Stimulated activated CD8-positive, alpha-beta memory T cell treated with anti-CD3 and anti-CD28 coated beads, Interleukin-12 subunit alpha, Interleukin-12 subunit beta, amount 100 ng/mL, for 4 hours (primary cell): ENCODE measurements around the gene MYL12A.
A peak's percentile ranks its signal among the peaks of the same experiment; 100 is the strongest.
"Not testable (repeated sequence)": the region's sequence is repeated elsewhere in the genome, so short reads cannot be mapped to it uniquely, and the experiment has no call there.

Experiments
- DNase-seq: peaks from one replicate; pipeline ENCODE4 v3.0.0-alpha.2; 2020; ENCODE audit warnings: low read depth

Gene MYL12A

DNA sequence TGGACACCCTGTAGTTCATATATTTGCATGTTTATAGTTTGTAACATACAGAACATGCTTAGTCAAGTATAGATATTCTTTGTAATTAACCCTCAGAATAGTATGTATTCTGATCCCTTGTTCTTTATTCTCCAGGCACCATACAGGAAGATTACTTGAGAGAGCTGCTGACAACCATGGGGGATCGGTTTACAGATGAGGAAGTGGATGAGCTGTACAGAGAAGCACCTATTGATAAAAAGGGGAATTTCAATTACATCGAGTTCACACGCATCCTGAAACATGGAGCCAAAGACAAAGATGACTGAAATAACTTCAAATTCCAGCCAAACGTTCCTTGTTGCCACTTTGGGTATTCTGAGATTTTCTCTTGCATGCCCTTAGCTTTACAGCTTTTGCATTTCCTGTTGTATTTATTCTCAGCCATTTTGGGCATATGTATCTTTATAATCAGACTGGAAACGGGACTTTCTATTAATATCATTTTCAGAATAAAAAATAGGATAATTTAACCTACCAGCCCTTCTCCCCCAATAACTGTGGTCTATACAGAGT lies 8.1 kb downstream of the MYL12A start:
- DNase-seq, result no peak

DNA sequence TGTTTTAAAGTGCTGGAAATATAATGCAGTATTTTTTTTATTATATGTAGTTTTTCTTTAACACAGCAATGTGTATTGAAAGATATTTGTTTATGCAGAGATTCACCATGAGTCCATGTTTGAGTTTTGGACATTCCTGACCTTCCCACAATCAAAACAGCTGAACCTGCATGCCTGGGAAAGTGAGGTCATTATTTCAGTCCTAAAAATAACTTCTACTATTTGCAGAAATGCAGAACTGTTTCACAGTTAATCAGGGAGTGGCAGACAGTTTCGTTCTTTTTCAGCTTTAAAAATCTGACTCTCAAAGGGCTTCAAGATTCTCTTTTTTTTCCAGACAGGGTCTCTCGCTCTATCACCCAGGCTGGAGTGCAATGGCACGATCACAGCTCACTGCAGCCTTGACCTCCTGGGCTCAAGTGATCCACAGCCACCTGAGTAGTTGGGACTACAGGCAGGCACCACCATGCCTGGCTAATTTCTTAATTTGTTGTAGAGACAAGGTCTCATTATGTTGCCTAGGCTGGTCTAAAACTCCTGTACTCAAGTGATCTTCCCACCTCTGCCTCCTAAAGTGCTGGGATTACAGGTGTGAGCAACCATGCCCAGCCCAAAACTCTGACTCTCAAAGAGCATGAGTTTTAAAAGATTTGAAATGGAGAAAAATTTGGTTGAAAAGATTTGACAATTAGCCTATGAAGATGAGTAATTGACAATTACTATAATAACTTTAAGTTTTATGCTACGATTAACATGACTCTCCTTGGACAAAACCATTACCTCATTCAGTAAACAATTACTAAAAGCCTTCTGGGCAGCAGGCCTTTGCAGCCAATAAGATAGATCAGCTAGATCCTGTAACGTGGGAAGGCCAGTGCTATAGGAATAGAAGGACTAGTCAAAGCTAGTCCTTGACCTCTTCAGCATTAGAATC lies 9.4 kb downstream of the MYL12A start:
- DNase-seq, result no peak

DNA sequence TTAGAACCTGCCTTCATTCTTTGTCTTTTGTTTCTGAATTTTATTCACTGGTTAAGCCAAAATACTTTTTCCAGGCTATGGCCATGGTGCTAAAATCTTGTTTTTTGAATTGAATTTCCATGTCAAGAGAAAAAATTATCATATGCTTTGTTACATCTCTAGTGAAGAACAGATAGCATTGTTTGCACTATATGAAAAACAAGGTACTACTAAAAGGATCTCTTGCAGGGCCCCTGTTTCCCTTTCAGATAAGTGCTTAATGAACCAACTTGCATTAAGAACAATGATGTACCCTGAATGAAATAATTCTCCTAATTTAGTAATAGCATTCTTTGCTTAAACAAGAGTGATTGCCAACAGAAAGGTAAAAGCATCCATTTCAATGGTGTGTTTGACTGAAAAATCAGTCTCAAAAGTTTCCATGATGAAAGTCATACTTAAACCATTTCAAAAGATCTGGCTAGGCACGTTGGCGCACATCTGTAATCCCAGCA lies 10.1 kb downstream of the MYL12A start:
- DNase-seq, result no peak

DNA sequence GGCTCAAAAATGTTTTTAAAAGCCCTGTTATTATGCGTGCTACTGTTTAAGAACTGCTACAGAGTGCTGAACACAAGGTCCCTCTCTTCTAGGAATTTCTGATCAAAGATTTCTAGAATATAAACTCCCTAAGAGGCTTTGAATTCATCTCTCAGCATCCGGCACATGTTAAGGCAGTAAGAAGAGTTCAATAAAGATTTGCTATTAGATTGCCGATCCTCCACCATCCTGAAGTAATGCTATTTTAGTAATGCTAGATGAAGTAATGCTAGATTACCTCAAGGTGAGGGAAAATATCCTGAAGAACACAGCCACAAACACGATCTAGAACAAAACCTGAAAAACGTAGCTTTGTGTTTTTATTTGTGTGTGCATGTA lies 13.4 kb downstream of the MYL12A start:
- DNase-seq, result no peak

DNA sequence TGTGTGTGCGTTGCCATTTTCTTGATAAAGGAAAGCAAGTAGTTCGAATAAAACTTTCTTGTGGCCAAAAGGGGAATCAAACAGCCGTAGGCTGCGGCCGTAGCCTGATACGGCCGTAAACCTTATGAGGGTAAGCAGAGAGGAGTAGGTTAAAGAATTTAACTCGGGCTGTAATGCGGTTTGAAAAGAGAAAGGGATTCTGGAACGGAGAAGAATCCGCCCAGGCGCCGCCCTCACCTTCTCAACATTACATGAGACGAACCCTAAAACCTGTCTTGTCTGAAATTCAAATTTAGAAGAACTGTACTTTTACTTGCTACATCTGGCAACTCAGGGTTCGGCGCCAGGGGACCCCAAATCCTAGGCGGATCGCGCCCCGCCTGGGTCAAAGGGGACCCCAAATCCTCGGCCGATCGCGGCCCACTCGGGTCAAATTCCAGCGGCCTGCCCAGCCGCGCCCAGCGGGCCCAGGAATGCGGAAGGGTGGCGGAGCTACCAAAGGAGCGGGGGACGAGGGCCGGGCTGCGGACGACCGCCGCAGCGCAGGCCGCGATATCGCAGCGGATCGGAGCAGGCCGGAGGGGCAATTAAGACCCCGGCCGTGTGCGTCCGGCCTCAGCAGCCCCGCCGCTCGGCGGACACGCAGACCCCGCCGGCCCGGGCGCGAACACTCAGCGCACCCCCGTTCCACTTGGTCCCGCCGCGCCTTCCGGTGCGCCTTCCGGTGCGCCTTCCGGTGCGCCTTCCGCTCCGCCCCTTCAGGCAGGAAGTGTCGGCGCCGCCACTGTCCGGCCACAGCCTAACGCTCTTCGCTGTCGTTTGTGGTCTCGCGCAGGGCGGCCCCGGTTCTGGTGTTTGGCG lies 14.0 kb downstream of the MYL12A start, which contains the start of gene MYL12B:
Gene MYL12B, plus strand, starts transcription at position 761 of the 861 bp plus-strand sequence. CDS start 10,766 bp downstream, outside the sequence.
- DNase-seq, result peak; percentile 68

DNA sequence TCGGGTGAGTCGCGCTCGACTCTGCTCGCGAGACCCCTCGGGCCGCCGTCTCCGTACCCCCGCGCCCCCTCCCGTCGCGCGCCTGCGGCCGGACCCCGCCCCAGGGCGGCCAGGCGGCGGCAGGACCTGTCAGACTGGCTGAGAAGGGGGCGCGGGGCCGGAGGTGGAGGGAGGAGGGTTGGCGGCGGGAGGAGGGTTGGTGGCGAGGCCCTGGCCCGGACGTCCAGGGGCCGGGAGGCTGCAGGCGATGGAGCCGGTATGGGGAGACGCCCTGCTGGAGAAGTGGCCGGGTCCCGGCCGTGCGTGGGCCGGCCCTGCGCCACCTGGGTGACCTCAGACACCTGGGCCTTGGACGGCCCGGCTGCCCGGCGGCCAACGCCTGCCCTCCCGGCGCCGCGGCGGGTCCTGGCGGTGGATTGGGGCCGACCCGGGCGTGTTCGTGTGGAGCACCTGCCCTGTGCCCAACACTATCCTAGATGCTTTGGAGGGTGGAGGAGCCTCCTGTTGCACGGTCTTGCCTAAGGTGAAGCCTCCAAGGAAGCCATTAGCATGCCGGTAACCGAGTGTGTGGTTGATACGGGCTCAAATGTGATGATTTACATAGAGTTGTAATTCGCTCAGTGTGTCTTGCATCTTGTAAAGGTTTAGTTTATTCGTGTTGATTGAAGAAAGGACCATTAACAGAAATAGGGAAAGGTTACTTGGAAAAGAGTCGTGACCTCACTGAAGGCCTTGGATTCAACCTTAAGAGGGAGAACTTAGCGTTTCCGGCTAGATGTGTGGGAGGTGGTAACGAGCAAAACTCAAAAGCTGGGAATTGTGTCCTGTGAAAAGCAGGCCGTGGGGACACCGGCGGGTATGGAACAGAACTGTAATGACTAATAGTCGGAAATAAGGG lies 14.9 kb downstream of the MYL12A start:
- no peak for DNase-seq

DNA sequence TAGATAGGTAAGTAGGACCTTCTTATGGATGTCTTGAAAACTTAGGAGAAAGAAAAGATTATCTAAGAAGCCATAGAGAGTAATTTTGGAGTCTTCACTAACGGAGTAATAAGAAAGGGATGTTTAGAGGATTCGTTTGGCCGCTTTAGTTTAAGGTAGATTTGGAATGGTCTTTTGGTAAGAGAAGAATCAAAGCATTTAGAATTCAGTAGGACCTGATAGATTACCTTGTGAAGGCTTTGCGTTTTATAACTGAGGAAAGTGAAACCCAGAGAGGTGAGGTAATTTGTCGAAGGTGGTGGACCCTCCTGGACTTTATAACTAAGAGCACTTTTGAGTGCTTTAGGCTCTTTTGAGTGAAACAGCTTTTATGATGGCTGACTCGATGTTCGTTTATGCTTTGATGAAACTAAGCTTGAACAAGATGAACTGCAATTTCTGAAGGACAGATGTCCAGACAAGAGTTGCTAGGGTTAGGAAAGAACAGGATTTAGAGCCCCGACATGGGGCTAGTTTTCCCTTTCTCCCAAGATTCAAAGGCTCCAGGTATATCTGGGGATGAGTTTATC lies 15.6 kb downstream of the MYL12A start:
- DNase-seq, result no peak

DNA sequence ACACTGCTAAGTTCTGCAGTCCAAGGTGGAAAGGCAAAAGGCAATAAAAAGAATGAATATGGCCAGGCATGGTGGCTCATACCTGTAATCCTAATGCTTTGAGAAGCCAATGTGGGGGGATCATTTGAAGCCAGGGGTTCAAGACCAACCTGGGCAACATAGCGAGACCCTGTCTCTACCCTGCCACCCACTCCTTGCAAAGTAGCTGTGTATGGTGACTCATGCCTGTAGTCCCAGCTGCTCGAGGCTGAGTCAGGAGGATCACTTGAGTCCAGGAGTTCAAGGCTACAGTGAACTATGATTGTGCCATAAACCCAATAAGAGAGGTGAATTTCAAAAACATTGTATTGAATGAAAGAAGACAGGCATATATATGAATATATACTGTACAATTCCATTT lies 16.8 kb downstream of the MYL12A start:
- no peak for DNase-seq

DNA sequence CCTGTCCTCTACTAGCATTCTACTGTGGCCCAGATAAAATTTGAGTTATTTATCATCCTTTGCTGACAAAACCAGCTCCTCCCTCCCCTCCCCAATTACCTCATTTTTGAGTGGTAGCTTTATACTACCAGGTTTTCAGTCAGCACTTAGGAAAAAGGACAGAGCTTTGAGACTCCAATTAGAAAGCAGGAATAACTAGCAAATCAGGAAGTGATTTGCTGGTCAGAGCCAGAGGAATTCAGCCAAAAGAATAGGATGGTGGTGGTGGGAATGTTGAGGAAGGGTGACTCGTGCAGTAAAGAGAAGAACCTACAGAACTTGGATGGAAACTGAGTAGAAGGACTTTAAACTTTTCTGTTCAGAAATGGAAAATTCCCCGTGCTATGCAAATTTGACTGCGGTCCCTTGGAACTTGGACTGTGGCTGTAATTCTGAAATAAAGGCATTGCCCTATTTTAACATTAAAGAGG lies 18.0 kb downstream of the MYL12A start:
- no peak for DNase-seq

DNA sequence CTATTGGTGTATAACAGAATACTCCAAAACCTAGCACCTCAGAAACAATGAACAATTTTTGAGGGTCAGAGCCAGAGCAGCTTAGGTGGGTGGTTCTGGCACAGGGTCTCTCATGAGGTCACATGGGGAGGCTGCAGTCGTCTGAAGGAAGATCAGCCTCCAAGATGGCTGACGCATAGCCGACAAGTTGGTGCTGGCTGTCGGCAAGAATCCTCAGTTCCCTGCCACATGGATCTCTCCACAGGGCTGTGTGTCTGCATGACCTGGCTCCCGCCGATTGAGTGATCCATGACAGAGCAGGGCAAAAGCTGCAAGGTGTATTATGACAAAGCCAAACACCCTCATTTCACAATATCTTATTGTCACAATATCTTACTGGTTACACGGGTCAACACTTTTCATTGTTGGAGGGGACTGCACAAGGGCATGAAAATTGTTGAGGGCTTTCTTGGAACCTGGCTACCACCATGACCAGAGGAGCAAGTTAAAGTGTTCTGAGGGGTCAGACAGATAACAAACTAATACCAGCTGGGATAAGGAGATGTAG lies 18.5 kb downstream of the MYL12A start:
- DNase-seq, result no peak

DNA sequence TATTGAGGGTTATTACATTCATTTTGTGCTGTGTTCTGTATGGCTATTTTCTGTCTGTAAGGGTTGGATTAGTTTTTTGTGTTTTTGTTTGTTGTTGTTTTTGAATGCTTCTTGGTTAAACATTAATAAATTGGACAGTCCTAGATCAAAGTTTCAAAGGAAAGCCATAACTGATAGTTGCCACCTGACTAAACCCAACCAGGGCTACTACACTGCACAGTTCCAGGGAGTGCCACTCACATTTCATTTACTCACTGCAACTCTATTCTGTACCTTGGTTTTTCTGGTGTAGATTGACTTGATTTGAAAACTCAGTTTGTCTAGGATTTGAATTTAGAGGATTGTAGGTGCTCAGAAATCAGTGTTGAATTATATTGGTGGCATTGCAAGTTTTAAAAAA lies 20.7 kb downstream of the MYL12A start:
- DNase-seq, result no peak

DNA sequence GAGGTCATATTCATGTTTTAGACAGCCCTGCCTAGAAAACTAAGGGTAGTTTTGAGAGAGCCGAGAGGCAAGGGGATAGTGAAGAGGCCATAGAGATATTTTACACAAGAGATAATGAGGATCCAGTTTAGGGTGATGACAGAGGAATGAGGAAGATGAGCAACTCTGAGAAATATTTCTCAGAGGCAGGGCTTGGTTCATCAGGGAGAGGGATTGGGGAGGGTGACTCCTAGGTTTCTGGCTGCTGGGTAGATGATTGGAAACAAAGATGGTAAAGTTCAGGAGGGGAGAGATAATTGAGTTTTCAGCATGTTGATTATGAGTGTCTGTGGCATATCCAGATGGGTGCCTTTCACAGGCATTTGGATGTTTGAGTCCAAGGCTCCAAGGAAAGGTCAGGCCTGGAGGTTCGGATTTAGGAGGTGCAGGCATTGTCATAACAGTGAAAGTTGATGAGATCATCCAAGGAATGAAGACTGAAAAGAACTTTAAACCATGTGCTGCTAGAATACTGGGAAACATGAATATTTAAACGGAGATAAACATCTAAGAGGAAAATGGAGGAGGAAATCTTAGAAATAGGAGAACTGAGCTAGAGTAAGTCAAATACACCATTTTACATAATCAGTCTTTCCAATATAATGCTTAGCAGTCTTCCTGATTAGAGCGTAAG lies 21.8 kb downstream of the MYL12A start:
- DNase-seq, result no peak

DNA sequence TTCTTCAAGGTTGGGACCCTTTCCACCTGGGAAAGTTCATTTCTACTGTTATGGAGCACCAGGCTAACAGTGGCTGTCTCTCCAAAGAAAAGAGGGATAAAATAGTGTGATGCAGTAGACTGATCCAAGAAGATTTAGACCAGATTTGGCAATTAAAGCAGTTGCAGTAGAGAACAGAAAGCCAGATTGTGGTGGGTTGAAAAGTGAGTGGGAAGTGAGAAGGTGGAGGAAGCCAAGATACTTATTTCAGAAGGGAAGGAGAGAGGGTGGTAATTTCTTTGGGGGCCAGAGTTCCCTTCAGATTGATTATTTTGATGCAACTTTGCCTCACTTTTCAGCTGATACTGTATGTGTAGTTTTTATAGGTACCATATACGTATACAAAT lies 22.3 kb downstream of the MYL12A start:
- no peak for DNase-seq

DNA sequence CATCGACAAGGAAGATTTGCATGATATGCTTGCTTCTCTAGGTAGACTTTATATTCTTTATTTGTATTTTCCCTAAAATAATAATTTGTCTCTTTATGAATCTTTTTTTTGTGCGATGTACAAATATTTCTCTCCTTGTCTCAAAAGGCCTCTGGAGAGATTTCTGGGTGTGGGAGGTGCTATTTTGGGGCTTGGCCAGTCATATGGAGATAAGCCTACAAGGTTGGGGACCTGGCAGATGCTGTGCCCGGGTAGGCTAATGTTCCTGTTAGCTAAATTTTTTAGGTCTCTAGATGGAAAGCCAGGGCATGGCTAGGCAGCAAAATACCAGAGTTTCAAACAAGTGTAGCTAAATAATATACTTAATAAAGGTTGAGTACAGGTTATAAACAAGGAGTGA lies 25.4 kb downstream of the MYL12A start:
- DNase-seq, result no peak

DNA sequence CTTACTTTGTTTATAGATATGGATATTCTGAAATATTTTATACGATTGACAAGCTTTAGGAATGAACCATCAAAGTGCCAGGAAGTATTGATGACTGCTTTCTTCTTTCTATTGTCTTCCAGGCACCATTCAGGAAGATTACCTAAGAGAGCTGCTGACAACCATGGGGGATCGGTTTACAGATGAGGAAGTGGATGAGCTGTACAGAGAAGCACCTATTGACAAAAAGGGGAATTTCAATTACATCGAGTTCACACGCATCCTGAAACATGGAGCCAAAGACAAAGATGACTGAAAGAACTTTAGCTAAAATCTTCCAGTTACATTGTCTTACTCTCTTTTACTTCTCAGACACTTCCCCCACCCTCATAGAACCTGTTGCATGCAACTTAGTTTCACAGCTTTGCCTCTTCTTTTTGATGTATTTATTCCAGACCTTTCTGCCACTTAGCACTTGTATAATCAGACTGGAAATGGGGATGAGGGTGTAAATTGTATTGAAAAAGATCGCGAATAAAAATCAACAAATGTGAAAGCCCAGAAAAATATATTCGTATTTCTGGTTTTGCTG lies 30.1 kb downstream of the MYL12A start:
- not testable (repeated sequence) for DNase-seq

DNA sequence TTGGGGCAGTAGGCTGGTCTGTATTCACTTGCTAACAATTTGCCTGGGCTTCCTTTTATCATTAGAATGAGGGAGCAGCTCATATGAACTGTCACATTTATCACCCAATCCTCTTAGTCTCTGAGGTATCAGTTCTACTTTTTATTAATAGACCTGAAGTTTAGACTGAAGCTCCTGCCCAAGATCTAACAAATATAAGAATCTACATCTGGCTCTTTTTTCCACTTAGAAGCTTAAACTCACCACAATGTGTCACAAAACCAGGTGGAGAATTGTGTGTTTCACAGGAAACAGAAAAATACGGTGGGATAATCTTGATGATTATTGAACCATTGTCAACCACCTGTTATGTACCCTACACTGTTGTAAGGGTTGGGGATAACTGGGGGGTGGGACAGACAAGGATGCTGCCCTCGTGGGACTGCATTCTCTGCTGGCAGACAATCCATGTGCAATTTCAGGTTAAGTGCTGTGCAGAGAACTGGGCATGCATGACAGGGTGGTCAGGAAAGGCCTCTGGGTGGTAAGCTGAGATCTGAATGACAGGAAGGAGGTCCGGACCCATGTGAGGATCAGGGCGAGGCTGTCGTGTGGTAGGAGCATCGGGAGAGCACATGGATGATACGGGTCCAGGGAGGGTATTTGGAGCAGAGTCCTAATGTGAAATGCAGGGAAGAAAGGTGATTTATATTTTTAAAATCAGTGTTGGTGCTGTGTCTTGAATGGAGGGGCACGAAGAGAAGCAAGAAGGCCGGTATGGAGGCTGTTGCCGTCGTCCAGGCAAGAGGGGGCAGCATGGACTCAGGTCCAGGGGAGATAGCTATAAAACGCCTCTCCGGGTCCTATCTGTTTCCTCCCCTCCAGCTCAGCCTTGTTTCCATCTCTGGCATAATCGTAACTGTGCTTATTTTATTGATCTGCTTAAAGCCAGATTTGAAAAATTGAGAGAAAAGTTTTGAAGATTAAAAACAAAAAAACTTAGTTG lies 31.9 kb downstream of the MYL12A start:
- no peak for DNase-seq

DNA sequence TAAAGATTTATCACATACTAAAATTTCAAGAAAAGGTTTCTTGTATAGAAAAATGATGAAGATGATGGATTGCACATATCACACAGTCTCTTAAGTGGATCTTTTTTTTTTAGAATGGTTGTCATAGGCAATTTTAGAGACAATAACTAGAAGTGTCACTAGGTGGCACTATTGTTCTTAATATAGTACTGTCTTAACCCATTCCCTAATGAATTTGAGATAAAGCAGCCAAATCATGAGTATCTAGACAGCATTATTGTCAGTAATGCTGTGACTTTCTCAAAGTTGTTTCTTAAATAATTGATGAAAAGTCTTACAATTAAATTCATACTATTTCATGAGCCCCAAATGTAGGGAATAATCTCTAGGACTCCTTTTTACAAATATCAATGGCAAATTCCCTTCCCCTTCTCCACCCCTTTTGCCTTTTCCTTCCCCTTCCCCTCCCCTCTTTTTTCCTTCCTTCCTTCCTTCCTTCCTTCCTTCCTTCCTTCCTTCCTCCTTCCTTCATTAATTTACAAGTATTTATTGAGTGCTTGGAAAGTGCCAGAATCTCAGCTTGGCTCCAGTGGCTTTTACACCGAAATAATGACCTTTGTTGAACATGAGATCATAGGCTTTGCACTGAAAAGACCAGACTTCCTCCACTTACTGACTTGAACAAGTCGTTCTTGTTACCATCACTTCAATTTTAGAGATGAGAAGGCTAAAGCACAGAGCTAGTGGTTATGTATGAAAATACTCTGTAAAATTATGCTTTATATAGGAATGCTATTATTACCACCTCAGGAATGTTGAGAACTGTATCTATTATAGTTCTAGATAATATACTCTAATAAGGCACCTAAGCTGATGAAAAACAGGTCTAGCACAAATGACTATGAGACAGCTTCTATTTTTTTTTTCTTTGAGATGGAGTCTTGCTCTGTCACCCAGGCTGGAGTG lies 34.1 kb downstream of the MYL12A start:
- DNase-seq, result no peak
